ENCODE data around the gene RPTN.
"Not testable (repeated sequence)": the region's sequence is repeated elsewhere in the genome, so short reads cannot be mapped to it uniquely, and the experiment has no call there.

Gene RPTN

DNA sequence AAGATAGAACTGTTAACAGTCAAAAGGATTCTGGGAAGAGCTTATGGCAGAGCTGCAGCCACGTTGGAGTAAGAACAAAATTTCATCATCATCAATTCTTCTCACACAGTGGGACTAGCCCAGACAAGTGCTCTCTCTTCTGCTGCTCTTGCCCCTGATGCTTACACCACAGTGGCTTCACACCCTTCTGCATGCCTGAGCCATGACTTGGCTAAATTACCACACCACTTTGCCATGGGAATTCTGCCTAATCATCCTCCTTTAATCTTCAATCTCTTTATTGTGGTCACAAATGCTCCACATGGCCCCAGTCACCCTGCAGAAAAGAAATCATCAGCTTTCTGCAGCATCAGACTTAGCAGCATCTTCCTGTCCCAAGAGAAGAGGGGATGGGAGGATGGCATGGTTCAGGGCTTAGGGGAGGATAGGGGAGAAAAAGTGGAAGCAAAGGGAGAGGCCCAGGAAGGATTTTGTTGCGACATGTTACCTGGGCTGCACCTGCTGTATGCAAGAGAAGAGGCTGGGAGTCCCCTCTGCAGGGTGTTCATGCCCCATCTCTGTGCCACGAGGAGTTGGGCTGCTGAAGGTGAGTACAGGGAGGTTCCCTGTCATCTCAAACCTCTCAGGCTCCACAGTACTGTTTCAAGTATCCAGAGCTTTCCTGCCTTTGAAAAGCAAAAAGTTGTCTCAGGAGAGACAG, 9.0 kb upstream of the RPTN start:
- intact Hi-C loops (cut with DNase I) = no loop called here
- no peak for DNase-seq

DNA sequence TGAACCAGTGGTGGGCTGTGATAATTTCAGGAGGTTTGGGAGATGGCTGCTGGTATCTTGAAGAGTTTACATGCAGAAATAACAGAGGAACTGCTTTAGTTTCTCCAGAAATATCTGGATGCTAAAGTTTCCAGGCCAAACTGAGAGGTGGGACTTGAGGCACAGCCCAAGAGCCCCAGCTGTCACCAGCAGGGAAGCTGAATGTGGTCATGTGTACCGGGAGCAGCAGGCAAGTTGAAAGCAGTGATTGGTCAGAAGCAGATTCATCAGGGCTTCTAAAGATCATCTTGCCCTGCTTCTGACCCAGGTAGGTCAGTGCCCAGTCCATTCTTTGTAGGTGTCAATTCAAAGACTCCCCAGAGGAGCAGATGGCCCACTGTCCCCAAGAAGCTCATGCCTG, 7.9 kb upstream of the RPTN start:
- intact Hi-C loops (cut with DNase I) = no loop called here
- DNase-seq = no peak

DNA sequence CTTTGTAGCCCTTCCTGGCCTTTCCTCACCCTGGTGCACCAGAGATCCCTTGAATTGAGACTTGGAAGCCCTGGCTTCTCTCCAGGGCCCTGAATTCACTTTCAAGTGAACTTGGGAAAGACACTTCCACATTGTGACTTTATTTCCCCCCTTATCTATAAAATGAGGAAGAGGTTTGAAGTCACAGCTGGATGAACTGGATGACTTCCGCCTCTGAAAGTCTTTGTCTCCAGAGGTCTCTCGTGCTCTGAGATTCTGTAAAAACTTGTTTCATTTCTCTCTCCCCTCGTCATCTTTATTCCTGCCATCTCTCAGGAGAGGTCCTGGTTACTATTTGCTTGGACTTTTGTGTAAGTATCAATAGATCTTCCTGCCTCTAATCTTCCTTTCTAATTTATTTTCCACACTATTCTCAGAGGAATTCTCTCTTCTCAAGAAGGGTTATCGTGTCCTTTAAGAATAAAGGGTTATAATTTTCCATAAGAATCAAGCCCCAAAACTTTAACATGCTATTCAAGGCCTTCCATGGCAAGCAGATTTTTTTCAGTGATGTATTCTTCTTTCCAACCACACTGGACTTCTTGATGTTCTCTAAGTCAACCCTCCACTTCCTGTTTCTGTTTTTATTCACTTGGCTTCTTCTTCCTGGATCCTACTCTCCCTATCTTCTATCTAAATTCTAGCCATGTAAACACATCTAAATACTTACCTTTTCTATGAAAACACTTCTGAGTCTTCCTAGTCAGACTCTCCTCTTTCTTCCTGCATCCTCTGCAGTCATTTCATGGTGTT, 6.5 kb upstream of the RPTN start:
- no peak for DNase-seq
- intact Hi-C loops (cut with DNase I) = no loop called here

DNA sequence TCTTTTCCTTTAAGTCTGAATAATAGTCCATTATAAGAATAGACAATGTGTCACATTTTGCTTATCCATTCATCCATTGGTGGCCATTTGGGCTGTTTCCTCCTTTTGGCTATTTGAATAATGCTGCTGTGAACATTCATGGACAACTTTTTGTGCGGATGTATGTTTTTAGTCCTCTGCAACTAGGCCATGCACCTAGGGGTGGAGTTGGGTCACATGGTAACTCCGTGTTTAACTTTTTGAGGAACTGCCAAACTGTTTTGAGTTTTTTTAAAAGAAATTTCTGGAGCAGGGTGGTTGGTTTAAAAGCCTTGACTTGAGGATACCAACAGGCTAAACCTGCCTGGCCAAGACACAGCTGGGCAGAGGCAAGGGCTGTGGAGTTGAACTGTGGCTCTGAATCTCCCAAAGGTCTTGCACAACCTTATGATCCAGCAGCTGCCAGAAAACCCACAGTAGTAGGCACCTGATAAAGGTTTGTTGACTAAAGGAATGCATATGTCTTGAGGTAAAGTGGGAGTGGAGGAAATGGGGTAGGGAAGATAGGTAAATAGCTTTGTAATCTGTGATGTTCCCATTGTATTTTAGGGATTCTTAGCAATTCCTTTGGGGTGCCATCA, 5.6 kb upstream of the RPTN start:
- no peak for DNase-seq
- intact Hi-C loops (cut with DNase I) = no loop called here

DNA sequence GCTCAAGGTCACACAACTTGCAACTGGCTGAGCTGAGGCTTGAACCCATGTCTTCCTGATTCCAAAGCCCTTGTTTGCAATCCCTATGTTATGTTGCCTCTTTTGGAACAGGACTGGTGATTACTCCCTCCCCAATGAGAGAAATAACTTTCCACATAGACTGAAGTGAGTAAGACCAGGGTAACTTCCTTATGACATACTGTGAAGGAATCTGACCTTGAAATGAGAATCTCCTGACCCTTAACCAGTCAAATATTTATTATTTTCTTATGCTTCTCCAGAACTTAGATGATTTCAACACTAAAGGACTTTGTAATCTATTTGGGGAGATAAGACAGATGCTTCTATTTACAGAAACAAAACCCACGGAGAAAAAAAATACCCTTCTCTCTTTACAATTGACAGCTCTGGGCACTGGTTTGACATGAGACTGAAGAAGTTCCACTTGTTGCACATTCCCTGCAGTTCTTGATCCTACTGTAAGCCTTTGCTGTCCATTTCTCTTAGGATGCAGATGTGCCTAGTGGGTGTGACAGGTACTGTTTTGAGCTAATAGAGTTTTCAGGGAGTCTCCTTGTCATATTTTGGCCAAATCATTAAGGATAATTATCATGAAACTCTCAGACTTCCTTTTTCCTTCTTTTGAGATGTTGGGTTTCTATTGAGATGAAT, 3.9 kb upstream of the RPTN start:
- no peak for DNase-seq
- intact Hi-C loops (cut with DNase I) = no loop called here

DNA sequence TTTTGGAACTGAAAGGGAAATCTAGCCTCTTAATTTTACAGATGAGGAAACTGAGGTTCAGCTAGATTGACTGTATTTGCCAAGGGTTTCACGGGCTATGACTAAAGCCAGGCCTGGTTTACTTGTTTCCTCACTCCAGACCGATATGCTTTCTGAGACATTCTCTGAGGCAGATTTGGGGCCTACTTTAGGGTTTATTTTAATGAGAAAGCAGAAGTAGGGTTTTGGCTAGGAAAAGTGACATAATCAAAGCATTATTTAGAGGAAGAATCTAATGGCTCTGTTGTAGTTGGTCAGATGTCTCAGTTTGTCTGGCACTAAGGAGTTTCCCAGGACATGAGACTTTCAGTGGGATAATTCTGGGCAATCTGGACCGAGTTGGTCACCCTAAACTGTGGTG, 1.5 kb upstream of the RPTN start:
- intact Hi-C loops (cut with DNase I) = no loop called here
- no peak for DNase-seq

DNA sequence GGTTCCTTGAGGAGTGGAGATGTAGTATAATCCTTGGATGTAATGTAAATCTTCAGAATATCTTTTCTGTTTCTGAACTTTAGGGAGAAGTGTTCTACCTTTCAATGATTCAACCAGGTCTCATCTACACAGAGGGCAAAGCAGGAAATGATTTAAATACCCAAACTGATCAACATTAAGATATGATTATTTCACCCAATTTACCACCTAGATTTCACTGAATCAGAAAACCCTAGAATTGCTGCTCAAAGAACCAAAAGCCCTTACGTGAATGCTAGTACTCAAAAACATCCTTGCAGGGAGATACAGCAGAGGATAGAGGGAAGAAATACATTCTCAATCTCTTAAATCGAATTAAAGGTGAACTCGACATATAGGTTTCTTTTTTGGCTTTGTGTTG, 5.0 kb downstream of the RPTN start:
- DNase-seq = no peak
- intact Hi-C loops (cut with DNase I) = no loop called here

DNA sequence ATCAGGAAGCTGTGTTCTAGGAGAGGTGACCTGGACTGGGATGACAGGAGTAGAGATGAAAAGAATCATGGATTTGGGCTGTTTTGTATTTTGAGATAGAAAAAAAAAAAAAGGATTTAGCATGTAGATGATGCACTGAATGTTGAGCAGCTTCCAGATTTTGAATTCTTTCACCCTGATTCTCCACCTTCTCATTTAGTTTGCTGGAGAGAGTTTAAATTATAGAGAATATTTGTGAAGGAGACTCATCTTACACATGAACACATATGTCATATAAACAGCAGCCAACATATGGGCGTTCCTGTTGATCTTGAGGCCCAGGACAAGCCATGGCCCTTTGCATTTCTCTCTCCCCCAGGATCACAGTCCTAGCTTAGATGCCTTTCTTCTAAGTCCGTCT, 7.4 kb downstream of the RPTN start:
- no peak for DNase-seq
- intact Hi-C loops (cut with DNase I) = no loop called here

DNA sequence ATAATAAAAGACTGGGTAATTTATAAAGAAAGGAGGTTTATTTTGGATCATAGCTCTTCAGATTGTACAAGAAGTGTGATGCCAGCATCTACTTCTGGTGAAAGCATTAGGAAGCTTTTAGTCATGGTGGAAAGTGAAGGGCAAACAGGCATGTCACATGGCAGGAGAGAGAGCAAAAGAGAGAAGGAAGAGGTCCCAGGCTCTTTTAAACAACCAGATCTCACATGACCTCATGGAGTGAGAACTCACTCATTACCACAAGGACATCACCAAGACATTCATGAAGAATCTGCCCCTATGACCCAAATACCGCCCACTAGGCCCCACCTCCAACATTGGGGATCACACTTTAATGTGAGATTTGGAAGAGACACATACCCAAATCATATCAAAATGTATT, 10.0 kb downstream of the RPTN start:
- no peak for DNase-seq
- intact Hi-C loops (cut with DNase I) = no loop called here

DNA sequence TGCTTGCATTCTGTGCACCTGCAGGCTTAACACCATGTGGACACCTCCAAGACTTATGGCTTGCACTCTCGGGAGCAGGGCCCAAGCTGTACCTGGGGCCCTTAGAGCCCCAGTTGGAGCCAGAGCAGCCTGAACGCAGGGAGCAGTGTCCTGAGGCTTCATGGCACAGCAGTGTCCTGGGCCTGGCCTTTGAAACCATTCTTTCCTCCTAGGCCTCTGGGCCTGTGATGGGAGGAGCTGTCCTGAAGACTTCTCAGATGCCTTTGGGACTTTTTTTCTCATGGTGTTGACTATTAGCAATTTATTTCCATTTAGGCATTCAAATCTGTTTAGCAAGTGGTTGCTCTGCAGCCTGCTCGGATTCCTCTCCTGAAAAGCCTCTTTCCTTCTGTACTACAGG, 11.0 kb downstream of the RPTN start:
- DNase-seq = no peak
- intact Hi-C loops (cut with DNase I) = no loop called here

DNA sequence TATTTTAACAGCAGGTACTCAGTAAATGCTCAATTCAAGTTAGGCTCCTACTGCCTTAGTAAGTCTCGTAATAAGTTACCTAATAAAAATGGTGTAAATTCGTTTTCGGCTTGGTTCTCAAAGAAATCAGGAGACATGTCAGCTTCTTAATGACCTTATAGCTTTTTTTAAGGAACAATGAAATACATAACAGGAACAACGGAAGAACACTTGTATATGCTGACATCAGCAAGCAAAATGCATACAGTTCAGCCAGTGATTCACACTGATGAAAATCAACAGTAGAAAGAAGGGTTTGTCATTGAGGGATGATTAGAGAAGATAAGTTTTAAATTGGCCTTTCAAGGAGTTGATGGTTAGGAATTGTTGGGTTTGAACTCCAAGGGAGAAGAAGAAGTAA, 13.3 kb downstream of the RPTN start:
- intact Hi-C loops (cut with DNase I) = no loop called here
- DNase-seq = no peak

DNA sequence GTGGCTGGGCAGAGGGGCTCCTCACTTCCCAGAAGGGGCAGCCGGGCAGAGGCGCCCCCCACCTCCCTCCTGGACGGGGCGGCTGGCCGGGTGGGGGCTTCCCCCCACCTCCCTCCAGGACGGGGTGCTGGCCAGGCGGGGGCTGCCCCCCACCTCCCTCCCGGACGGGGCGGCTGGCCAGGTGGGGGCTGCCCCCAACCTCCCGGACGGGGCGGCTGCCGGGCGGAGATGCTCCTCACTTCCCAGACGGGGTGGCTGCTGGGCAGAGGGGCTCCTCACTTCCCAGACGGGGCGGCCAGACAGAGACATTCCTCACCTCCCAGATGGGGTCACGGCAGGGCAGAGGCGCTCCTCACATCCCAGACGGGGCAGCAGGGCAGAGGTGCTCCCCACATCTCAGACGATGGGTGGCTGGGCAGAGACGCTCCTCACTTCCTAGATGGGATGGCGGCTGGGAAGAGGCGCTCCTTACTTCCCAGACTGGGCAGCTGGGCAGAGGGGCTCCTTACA, 14.3 kb downstream of the RPTN start:
- DNase-seq; intact Hi-C loops (cut with DNase I): not testable (repeated sequence)

DNA sequence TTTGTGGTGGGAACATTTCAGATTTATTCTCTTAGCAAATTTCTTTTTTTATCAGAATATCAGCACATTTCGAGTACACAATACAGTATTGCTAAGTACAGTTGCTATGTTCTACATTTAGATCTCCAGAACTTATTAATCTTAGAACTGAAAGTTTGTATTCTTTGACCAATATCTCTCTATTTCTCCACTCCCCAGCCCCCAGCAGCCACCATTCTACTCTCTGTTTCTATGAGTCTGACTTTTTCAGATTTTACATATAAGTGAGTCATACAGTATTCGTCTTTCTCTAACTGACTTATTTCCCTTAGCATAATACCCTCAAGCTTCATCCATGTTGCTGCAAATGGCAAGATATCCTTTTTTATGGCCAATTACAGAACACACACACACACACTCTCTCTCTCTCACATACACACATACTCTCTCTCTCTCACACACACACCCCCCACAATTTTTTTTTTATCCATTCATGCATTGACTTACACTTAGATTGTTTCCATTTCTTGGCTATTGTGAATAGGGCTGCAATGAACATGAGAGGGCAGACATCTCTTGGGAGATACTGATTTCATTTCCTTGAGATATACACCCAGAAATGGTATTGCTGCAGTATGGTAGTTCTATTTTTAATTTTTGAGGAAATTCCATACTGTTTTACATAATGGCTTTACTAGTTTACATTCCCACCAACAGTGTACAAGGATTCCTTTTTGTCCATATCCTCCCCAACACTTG, 15.7 kb downstream of the RPTN start:
- DNase-seq = no peak
- intact Hi-C loops (cut with DNase I) = no loop called here

DNA sequence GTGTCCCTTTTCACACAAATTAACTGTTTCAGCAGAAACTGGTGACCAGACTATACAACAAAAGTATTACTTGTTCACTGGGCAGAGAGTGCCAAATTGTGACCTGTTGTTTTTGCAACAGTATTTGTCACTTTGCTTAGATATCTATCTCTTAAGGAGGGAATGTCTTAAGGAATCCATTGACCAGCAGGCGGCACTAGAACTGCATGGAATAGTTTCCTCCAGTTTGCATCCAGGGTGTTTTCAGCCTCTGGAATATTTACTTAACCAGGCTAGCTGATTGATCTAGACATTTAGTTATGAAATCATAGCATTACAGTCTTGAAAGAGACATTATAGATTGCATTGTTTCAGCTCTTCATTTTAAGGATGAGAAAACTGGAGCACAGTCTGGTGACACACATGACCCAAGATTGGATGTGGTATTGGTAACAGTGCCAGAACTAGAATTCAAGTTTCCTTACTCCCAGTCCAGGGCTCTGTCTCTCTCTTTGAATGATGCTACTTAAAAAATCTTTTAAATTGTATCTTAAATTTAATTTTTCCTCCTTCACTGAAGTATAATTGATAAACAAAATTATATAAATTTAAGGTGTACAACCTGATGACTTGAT, 16.9 kb downstream of the RPTN start:
- peak in 4 of 10 donors; percentile 32 to 54 (median 50) for DNase-seq
- intact Hi-C loops (cut with DNase I) = loop anchor here (1.0 kb wide), 1 partner anchor 43 kb away; no protein-coding TSS in a partner anchor

DNA sequence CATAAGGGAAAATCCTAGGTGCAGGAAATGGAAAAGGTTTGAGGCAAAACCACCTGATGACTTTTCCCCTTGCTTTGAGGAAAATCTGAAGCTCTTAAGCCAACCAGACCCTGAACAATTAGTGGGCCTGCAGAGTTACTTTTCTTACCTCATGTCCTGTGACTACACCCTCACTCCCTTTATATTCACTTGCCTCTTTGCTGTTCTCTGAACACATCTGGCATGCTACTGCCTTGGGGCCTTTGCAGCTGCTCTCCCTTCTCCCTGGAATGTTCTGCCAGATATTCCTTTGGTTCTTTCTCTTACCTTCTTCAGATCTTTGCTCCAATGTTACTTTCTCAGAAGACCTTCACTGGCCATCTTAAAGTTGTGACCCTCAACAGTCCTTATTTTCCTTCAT, 21.8 kb downstream of the RPTN start:
- intact Hi-C loops (cut with DNase I) = no loop called here
- DNase-seq = no peak

DNA sequence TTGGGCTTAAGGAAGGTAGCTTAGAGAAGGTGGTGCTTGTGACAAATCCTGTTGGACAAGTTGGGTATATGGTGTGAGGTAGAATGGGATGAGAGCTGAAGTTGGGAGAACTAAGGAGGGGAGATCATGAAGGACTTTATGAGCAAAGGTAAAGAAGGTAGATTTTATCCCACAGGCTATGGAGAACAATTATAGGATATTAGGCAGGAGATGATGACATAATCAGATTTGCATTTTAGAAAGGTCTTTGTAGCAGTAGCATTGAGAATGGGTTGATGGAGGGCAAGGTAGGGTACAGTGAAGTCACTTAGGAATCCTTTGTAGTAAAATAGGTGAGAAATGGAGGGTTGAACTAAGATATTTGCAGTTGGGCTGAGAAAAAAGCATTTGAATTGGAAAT, 28.8 kb downstream of the RPTN start:
- intact Hi-C loops (cut with DNase I) = no loop called here
- no peak for DNase-seq

DNA sequence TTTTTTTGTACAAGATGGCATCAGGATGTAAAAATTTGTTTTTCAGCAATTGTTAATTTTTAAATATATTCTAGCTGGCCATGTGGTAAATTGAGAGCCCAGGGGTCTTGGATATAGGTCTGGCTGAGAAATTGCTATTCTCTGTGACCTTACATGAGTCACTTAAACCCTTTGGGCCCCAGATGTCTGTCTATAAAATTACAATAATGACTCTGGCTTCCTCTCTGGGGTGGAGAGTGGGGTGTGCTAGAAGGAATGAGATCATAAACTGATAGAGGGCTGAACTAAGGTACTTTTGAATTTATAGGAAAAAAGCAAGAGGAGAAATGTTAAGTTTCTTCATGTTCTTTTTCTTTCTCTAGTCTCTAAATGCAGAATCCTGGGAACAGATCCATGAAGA, 31.4 kb downstream of the RPTN start:
- no peak for DNase-seq
- intact Hi-C loops (cut with DNase I) = no loop called here

DNA sequence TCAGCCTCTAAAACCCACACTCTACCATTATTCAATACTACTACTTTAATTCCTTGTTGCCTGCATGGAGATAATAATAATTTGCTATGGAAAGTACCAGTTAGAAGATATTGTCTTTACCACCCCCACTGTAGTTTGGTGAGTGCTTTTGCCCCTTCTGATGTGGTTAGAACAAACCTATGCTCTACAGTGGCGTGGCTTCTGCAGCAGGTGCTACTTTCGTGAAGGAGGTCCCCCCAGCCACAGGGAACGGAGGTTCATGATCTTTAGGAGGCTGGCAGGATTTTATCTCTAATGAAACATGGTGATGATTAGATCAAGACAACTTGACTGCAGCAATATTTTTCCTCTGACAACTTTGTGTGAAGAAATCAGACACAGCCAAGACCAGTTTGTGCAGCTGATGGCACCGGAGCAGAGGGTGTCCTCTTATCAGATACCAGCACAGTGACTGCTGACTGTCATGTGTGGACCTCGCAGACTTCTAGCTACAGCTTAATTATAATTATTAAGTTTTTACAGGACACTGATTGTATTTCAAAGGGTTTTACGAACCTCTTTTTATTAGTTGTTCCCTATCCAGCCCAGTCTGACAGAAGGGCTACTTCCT, 33.1 kb downstream of the RPTN start:
- no peak for DNase-seq
- intact Hi-C loops (cut with DNase I) = no loop called here

DNA sequence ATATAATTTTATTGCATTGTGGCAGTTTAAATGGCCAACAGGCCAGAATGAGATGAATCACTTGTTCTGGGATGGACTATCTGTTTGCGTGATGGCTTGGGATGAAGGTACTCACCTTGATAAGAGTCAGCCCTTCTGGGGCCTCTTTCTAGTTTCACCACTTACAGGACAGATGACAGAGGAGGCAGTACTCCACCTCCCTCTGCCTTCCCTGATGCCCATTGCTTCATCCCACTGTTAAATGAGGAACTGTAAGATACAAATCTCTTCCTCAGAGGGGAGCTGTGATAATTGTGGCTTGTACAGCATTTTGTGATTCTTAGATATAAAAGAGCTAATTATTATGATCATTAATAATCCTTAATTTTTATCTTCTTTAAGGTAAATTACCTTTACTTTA, 40.1 kb downstream of the RPTN start:
- DNase-seq = no peak
- intact Hi-C loops (cut with DNase I) = no loop called here

DNA sequence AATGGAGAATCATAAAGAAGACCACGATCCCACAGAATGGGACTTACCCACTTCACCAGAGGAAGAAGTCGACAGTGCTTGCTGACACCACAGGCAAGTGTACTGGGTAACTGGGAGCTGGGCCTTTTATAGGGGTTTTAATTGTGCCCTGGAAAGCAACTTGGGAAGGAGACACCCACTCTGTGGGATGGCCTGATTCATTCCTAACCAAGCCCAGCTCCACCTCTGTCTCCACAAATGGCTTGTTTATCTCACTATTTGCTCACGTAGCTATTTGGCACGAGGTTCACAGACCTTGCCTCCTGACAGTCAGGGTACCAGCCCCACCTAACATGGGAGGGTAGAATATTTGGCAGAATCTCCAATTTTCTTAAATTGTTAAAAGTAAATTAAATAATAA, 43.7 kb downstream of the RPTN start, which contains the start of gene TCHH:
TCHH (minus strand) TSS at position 101 of the 400 bp plus-strand sequence. CDS start 1,364 bp downstream, outside the sequence.
- no peak for DNase-seq
- intact Hi-C loops (cut with DNase I) = no loop called here

Data from posterior cingulate gyrus (tissue), 11 donors.